GM19324 (cell line): ENCODE data around the gene TPSG1.
"Not testable (repeated sequence)": the region's sequence is repeated elsewhere in the genome, so short reads cannot be mapped to it uniquely, and the experiment has no call there.

ENCODE experiments used
- ATAC-seq: cut with Tn5 transposase; IDR thresholded peaks from one replicate; pipeline ENCODE4 v1.9.1; 2021; ENCODE audit warnings: mild to moderate bottlenecking, moderate library complexity; ENCODE audit not compliant: unreplicated experiment, low FRiP score

Gene TPSG1

GRCh38 chr16:1225051-1225451, at the start of gene TPSG1:
Gene TPSG1, minus strand, starts transcription at chr16:1225268. Its CDS starts 16 bp downstream, at chr16:1225252.
- no peak for ATAC-seq

DNA sequence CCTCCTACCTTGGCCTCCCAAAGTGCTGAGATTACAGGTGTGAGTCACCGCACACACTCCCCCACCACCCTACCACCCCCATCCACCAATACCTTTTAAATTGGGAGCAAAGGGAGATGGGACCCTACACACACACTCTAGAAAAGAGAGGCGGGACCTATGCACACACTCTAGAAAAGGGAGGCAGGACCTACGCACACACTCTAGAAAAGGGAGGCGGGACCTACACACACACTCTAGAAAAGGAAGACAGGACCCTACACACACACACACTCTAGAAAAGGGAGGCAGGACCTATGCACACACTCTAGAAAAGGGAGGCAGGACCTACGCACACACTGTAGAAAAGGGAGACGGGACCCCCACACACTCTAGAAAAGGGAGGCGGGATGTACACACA, 49.7 kb upstream of the TPSG1 start:
- ATAC-seq: no peak

GRCh38 chr16:1273816-1274215, 48.7 kb upstream of the TPSG1 start:
- no peak for ATAC-seq

DNA sequence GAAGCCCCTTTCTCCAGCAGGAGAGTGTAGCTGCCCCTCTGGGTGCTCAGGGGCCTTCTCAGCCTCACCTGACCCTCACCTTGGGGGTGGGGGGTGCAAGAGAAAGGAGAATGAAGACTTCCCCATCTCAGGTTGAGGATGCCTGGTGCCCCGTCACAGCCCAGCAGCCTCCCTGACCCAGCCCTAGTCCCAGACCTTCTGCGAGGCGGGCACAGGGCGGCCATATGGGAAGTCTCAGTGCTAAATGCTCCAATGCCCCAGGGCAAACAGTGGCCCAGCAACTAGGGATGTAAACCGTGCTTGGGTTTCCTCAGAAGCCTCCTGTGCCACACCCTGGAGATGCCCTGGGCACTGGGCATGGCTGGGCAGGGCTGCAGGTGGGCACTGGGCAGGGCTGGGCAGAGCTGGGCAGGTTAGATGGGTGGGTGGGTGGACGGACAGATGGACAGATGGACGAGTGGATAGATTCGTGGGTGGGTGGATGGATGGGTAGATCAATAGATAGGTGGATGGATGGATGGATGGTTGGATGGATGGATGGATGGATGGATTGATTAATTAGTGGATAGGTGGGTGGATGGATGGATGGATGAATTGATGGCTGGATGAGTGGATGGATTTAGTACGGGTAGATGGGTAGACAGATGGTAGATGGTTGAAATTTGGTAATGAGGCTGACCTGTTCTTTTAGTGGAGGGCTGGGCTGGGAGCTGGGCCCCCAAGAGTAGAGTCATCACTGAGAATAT, 47.6 kb upstream of the TPSG1 start:
- ATAC-seq: no peak

DNA sequence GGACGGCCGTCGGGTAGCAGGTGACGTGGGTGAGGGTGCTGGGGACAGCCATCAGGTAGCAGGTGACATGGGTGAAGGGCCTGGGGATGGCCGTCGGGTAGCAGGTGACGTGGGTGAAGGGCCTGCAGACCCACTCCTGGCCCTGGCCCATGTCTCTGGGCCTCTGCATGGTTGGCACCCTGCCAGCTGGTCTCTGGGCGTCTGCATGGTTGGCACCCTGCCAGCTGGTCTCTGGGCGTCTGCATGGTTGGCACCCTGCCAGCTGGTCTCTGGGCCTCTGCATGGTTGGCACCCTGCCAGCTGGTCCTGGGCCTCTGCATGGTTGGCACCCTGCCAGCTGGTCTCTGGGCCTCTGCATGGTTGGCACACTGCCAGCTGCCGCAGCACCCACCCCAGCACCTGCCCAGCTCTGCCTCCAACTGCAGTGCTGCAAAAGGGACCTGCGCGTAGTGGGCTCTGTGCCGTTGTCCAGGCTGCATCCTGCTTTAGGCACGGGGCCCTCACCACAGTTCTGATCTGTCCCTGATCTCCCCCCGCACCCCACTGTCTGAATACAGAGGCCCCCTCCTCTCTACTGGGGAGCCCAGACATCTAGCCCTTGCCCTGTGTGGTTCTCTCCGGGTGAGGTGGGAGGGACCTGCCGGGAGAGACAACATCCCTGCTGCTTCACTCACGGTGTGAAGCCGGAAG, 46.8 kb upstream of the TPSG1 start:
- ATAC-seq: not testable (repeated sequence)

- no peak for ATAC-seq
These were observed 46.3 kb upstream of the TPSG1 start for GRCh38 chr16:1271380-1271723.

GRCh38 chr16:1269418-1269817, 44.4 kb upstream of the TPSG1 start:
- ATAC-seq: not testable (repeated sequence)

DNA sequence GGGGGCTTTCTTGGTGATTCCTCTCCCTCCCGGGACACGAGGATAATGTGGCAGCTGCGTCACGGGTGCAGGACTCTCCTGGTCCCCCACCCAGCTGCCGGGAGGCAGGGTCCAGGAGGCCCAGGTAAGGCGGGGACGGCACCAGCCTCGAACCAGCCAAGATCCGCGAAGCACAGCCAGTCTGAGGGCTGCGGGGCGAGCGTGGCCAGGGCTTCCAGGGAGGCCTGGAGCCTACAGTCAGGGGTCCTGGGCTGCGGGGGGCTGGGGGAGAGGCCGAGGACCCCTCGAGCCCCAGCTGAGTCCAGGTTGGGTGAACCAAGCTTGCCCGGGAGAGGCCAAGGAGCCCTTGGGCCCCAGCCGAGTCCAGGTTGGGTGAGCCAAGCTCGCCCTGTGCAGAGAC, 40.8 kb upstream of the TPSG1 start:
- ATAC-seq: no peak

GRCh38 chr16:1265090-1265630, 40.1 kb upstream of the TPSG1 start:
- no peak for ATAC-seq

DNA sequence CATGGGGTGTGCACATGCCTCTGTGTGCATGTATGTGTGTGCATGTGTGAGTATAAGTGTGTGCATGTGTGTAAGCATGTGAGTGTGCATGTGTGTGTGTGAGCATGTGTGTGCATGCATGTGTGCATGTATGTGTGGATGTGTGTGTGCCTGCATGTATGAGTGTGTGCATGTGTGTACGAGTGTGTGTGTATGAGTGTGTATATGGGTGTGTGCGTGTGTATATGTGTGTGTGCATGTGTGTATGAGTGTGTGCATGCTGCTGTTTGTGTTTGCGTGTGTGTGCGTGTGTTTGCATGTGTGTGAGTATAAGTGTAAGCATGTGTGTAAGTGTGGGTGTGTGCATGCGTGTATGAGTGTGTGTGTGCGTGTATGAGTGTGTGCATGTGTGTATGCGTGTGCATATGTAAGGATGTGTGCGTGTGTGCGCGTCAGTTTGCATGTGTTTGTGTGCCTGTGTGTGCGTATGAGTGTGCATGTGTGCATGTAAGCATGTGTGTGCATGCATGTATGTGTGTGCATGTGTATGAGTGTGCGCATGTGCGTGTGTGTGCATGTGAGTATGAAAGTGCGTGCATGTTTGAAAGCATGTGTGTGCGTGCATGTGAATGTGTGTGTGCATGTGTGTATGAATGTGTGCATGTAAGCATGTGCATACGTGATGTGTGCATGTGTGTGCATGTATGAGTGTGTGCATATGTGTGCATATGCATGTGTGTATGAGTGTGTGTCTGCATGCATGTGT, 39.4 kb upstream of the TPSG1 start:
- ATAC-seq: no peak

GRCh38 chr16:1263591-1264344, 38.7 kb upstream of the TPSG1 start:
- no peak for ATAC-seq

DNA sequence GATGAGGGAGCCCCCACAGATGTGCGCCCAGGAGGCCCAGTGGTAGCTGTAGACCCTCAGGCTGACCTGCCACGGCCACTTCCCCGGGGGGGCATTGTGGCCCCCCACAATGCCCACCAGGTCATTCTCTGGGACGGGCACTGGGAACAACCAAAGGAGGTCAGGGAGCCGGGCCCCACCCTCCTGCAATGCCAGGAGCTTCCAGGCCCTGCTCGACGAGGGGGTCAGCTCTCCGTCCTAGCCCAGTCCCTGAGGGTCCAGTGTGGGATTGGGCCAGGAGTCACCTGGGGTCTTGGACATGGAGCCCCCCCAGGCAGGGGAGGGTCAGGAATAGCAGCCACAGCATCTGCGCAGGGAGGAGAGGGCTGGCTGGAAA, 37.8 kb upstream of the TPSG1 start:
- no peak for ATAC-seq

DNA sequence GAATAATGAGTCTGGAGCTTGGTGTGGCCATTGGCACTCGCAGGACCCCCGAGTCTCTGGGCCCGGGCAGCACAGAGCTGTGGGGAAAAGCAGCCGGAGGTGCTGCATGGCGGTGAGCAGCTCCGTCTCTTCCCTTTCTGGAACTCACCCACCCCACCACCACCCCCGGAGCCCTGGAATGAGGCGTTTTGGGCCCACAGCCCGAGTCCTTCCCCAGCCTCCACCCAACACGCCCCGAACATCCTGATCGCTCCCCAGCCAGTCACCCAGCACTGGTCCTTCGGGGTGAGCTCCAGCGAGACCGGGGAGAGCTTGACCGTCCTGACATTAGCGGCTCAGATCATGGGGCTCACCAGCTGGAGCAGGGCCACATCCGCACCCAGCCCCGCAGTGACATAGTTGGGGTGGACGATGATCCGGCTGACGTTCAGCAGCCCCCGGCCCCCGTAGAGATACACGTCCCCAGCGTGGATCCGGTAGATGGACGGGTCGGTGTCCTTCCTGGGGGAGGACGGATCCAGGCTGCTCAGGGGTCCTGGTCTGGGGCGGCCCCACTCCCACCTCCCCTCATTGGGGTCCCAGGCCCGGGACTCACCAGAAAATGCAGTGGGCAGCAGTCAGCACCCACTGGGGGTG, 37.3 kb upstream of the TPSG1 start:
- no peak for ATAC-seq

DNA sequence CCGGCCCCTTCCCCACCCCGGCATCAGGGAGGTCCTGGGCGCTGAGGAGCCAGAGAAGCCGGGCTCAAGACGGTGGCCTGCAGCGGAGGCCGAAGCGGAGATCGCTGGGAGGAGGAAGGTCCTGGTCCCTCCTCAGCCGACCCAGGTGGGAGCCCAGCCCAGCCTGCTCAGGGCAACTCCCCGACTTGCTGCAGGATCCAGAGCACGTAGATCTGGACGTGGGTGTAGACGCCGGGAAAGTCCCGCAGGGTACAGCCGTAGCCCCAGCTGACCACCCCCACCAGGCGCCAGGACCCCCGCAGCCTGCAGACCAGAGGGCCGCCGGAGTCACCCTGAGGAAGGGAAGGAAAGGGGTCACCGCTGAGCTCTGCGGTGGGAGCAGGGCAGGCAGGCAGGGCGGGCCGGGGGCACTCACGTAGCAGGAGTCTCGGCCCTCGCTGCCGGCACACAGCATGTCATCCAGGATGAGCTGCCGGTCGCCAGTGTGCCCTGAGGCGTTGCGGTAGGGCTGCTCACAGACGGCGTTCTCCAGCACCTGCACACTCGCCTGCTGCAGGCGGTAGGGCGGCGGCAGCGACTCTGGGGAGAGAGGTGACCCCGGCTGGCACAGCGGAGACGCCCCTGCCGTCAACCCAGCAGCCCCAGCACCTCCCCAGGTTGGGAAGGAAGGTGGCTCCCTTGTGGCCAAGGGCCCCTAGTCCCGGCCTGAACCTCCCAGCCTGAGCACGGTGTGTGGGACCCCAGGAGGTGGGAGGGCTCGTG, 36.2 kb upstream of the TPSG1 start:
- ATAC-seq: no peak

DNA sequence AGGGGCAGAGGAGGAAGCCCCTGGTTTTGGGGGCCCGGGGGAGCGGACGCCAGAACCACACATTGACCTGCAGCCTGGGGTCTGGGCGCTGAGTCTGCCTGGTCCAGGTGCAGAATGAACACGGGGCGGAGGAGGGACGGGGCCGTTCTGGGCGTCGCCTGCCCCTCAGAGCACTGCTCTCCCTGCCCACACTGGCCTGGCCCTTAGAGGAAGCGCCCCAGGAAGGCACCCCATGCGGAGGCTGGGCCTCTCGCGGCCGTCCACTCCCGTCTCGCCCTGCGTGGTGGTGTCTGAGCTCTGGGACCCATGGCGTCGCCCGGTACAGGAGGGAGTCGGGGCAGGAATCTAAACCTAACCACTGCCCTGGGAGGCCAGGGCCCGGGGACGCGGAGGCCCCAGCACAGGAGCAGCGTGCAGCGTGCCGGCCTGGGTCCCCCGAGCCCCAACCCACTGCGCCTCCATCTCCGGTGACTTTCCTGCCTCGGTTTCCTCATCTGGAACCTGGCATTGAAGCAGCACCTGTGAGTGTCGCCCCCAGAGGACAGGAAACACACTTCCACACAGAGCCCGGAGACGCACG, 35.1 kb upstream of the TPSG1 start:
- ATAC-seq: no peak

- ATAC-seq: no peak
These were observed 34.6 kb upstream of the TPSG1 start for GRCh38 chr16:1259760-1260068.

- ATAC-seq: no peak
These were observed 34.1 kb upstream of the TPSG1 start for GRCh38 chr16:1258906-1259759.

- no peak for ATAC-seq
These were observed 33.1 kb upstream of the TPSG1 start for GRCh38 chr16:1258225-1258600.
